Tibial artery (tissue), 4 donors: ENCODE data around the gene MRPL18.

Experiments
- DNase-seq, 2 donors: peaks; one replicate each; pipeline ENCODE4 v3.0.0-alpha.2; 2019
- H3K27ac ChIP-seq, 2 donors: fragments of 200-600 bp; sonication (generic) in 1 of 2; 1 replicate in 1 of 2; 2 replicates in 1 of 2; pipeline ENCODE4 v1.5.1; 2018 to 2019; ENCODE audit warnings: mild to moderate bottlenecking in 1 of 2
- H3K27me3 ChIP-seq, 2 donors: fragments of 200-600 bp; sonication (generic) in 1 of 2; one replicate each; pipeline versions ENCODE4 v1.5.1 to v1.6.0; 2016 to 2019
- H3K36me3 ChIP-seq, 3 donors: fragments of 200-600 bp; sonication (generic) in 2 of 3; one replicate each; pipeline ENCODE4 v1.5.1; 2016 to 2019; ENCODE audit warnings: mild to moderate bottlenecking in 2 of 3
- H3K4me1 ChIP-seq, 4 donors: fragments of 200-600 bp; sonication (generic) in 2 of 4; 1 replicate in 3 of 4; 2 replicates in 1 of 4; pipeline ENCODE4 v1.5.1; 2016 to 2019
- H3K4me3 ChIP-seq, 2 donors: fragments of 200-600 bp; sonication (generic) in 1 of 2; 1 replicate in 1 of 2; 2 replicates in 1 of 2; pipeline ENCODE4 v1.5.1; 2018 to 2019; ENCODE audit warnings: mild to moderate bottlenecking in 2 of 2
- H3K9me3 ChIP-seq, 3 donors: fragments of 200-600 bp; sonication (generic) in 1 of 3; one replicate each; pipeline ENCODE4 v1.5.1; 2016 to 2019
- intact Hi-C: fragments of 100-400 bp; cut with DNase I; formaldehyde crosslinking; loops from one replicate; pipeline ENCODE4 v1.15.0; 2023; ENCODE audit warnings: low total_unique reads
- TF ChIP-seq, protein P1 (sequence below), 2 experiments: fragments of 200-600 bp in 1 of 2; fragments of 450-650 bp in 1 of 2; IDR thresholded peaks; one replicate each; pipeline ENCODE4 v1.5.1; 2017 to 2019; ENCODE audit warnings: antibody characterized with exemption in 2 of 2, mild to moderate bottlenecking in 1 of 2, moderate library complexity in 1 of 2

The MRPL18 gene

GRCh38 chr6:159766906-159767305, 23.4 kb upstream of the MRPL18 start:
- H3K36me3 ChIP-seq = peaks cover 24 to 58% (median 25%) of the 10 kb centered on the region in 3 donors
- TF ChIP-seq, protein P1, sequence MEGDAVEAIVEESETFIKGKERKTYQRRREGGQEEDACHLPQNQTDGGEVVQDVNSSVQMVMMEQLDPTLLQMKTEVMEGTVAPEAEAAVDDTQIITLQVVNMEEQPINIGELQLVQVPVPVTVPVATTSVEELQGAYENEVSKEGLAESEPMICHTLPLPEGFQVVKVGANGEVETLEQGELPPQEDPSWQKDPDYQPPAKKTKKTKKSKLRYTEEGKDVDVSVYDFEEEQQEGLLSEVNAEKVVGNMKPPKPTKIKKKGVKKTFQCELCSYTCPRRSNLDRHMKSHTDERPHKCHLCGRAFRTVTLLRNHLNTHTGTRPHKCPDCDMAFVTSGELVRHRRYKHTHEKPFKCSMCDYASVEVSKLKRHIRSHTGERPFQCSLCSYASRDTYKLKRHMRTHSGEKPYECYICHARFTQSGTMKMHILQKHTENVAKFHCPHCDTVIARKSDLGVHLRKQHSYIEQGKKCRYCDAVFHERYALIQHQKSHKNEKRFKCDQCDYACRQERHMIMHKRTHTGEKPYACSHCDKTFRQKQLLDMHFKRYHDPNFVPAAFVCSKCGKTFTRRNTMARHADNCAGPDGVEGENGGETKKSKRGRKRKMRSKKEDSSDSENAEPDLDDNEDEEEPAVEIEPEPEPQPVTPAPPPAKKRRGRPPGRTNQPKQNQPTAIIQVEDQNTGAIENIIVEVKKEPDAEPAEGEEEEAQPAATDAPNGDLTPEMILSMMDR (IDR thresholded peaks at IDR 0.05) = no peak
- DNase-seq = no peak
- H3K27me3 ChIP-seq = no peaks in the 10 kb centered on the region
- H3K9me3 ChIP-seq = no peaks in the 10 kb centered on the region
- H3K4me3 ChIP-seq = no peak overlapping the region
- no peak overlapping the region for H3K27ac ChIP-seq
- peaks cover 0 to 10% (median 8%) of the 10 kb centered on the region in 4 donors for H3K4me1 ChIP-seq
- intact Hi-C loops = no loop called here

DNA sequence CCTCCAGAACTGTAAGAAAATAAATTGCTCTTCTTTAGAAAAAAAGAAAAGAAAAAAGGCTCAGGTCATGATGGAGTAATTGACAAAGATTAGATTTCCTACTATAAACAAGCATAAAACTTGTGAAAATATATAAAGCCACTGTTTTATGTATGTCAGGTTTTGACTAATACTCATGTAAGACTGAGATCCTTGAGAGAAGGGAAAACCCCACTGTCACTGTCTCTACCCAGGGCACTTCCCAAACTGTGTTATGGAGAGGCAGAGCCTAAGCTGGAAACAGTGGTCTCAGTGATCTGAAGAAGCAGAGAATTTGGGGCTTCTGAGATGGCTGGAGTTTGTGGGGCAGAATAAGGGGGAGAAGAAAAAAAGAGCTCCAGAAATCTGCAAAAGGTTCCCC, 20.8 kb upstream of the MRPL18 start:
- intact Hi-C loops = no loop called here
- no peak overlapping the region for H3K4me3 ChIP-seq

GRCh38 chr6:159772196-159772595, 18.1 kb upstream of the MRPL18 start:
- Histone ChIP-seq H3K36me3 (peaks cover 24 to 83% (median 26%) of the 10 kb centered on the region in 3 donors), H3K4me3 (no peak overlapping the region), H3K27ac (no peak overlapping the region), H3K4me1 (no peaks in the 10 kb centered on the region), H3K27me3 (no peaks in the 10 kb centered on the region), H3K9me3 (no peaks in the 10 kb centered on the region)
- intact Hi-C loops = no loop called here
- DNase-seq = no peak
- TF ChIP-seq, protein P1 (IDR thresholded peaks at IDR 0.05) = no peak

More for the DNA sequence above, 20.8 kb upstream of the MRPL18 start:
- Histone ChIP-seq H3K36me3 (peaks cover 24 to 65% (median 30%) of the 10 kb centered on the region in 3 donors), H3K27me3 (no peaks in the 10 kb centered on the region), H3K27ac (no peak overlapping the region), H3K9me3 (no peaks in the 10 kb centered on the region), H3K4me1 (no peaks in the 10 kb centered on the region)
- DNase-seq = no peak
- TF ChIP-seq, protein P1 (IDR thresholded peaks at IDR 0.05) = no peak

- intact Hi-C loops = no loop called here
- H3K9me3 ChIP-seq = no peaks in the 10 kb centered on the region
- DNase-seq = no peak
- H3K27ac ChIP-seq = no peak overlapping the region
- H3K36me3 ChIP-seq = peaks cover 52 to 90% (median 56%) of the 10 kb centered on the region in 3 donors
- H3K4me3 ChIP-seq = no peak overlapping the region
- H3K27me3 ChIP-seq = no peaks in the 10 kb centered on the region
- TF ChIP-seq, protein P1 (IDR thresholded peaks at IDR 0.05) = no peak
- H3K4me1 ChIP-seq = peaks cover 0 to 4% (median 0%) of the 10 kb centered on the region in 4 donors
Observed at GRCh38 chr6:159777240-159777904, 12.9 kb upstream of the MRPL18 start.

GRCh38 chr6:159778131-159778530, 12.1 kb upstream of the MRPL18 start:
- Histone ChIP-seq H3K4me1 (peaks cover 0 to 6% (median 2%) of the 10 kb centered on the region in 4 donors), H3K9me3 (no peaks in the 10 kb centered on the region), H3K27me3 (no peaks in the 10 kb centered on the region), H3K36me3 (peaks cover 58 to 90% (median 63%) of the 10 kb centered on the region in 3 donors), H3K27ac (no peak overlapping the region), H3K4me3 (no peak overlapping the region)
- TF ChIP-seq, protein P1 (IDR thresholded peaks at IDR 0.05) = no peak
- no peak for DNase-seq
- intact Hi-C loops = no loop called here
